H9 (cell line): ENCODE results near the gene KCNAB1. TPM values are rescaled to one million over a fixed set of nuclear protein-coding genes. Genes with fewer than 3 reads are reported as not detected.

Experiments
- DNase-seq: peaks from one replicate; pipeline ENCODE4 v3.0.0-alpha.2; 2017
- H2AFZ ChIP-seq: one replicate; pipeline ENCODE4 v1.6.1; 2013; ENCODE audit warnings: mild to moderate bottlenecking, low read length, control low read depth, moderate library complexity
- H2AK5ac ChIP-seq: 2 replicates; pipeline ENCODE4 v1.6.1; 2013; ENCODE audit warnings: low read length, control low read depth, mixed read lengths; ENCODE audit not compliant: insufficient read length
- H2BK120ac ChIP-seq: one replicate; pipeline ENCODE4 v1.6.1; 2013; ENCODE audit warnings: low read depth, mild to moderate bottlenecking, low read length, control low read depth, inconsistent platforms; ENCODE audit not compliant: poor library complexity, severe bottlenecking
- H2BK12ac ChIP-seq: 2 replicates; pipeline ENCODE4 v1.6.1; 2013; ENCODE audit warnings: low read length, control low read depth, mixed read lengths, low read depth; ENCODE audit not compliant: insufficient read length
- H2BK15ac ChIP-seq: 2 replicates; pipeline ENCODE4 v1.6.1; 2013; ENCODE audit warnings: low read depth, low read length, control low read depth
- H2BK20ac ChIP-seq: one replicate; pipeline ENCODE4 v1.6.1; 2013; ENCODE audit warnings: low read depth, mild to moderate bottlenecking, low read length, control low read depth, inconsistent platforms; ENCODE audit not compliant: poor library complexity, severe bottlenecking
- H2BK5ac ChIP-seq: 2 replicates; pipeline ENCODE4 v1.6.1; 2013; ENCODE audit warnings: low read length, control low read depth, mixed read lengths; ENCODE audit not compliant: insufficient read length
- H3K14ac ChIP-seq: 2 replicates; pipeline ENCODE4 v1.6.1; 2013; ENCODE audit warnings: low read length, control low read depth; ENCODE audit not compliant: insufficient read depth
- H3K18ac ChIP-seq: 2 replicates; pipeline ENCODE4 v1.6.1; 2013; ENCODE audit warnings: low read depth, mild to moderate bottlenecking, mixed read lengths, low read length, control low read depth; ENCODE audit not compliant: insufficient read length
- H3K23ac ChIP-seq: 2 replicates; pipeline ENCODE4 v1.6.1; 2013; ENCODE audit warnings: low read length, control low read depth, mixed read lengths, low read depth; ENCODE audit not compliant: insufficient read length
- H3K23me2 ChIP-seq: 2 replicates; pipeline ENCODE4 v1.6.1; 2013; ENCODE audit warnings: low read depth, mild to moderate bottlenecking, mixed read lengths, low read length, control low read depth; ENCODE audit not compliant: insufficient read length, poor library complexity, severe bottlenecking
- H3K27ac ChIP-seq: 2 replicates; pipeline ENCODE4 v1.5.1; 2013; ENCODE audit warnings: low read length, control low read depth, mixed read lengths, low read depth; ENCODE audit not compliant: insufficient read length
- H3K27me3 ChIP-seq: 2 replicates; pipeline ENCODE4 v1.6.1; 2013; ENCODE audit warnings: low read length, control low read depth, inconsistent platforms; ENCODE audit not compliant: insufficient read depth
- H3K4ac ChIP-seq: 2 replicates; pipeline ENCODE4 v1.6.1; 2013; ENCODE audit warnings: low read depth, mild to moderate bottlenecking, control low read depth, inconsistent platforms, low read length, moderate library complexity
- H3K4me1 ChIP-seq: 2 replicates; pipeline ENCODE4 v1.6.1; 2013; ENCODE audit warnings: low read length, control low read depth, inconsistent platforms; ENCODE audit not compliant: insufficient read depth
- H3K4me2 ChIP-seq: 2 replicates; pipeline ENCODE4 v1.6.1; 2013; ENCODE audit warnings: low read length, control low read depth, mixed read lengths; ENCODE audit not compliant: insufficient read length, insufficient read depth
- H3K56ac ChIP-seq: 2 replicates; pipeline ENCODE4 v1.6.1; 2013; ENCODE audit warnings: low read depth, mild to moderate bottlenecking, mixed read lengths, low read length, control low read depth; ENCODE audit not compliant: insufficient read length
- H3K79me1 ChIP-seq: 2 replicates; pipeline ENCODE4 v1.6.1; 2013; ENCODE audit warnings: low read depth, mild to moderate bottlenecking, moderate library complexity, low read length, control low read depth, inconsistent platforms; ENCODE audit not compliant: insufficient read depth, poor library complexity, severe bottlenecking
- H3K79me2 ChIP-seq: 2 replicates; pipeline ENCODE4 v1.6.1; 2013; ENCODE audit warnings: low read length, control low read depth, inconsistent platforms; ENCODE audit not compliant: insufficient read depth
- H3K9ac ChIP-seq: 2 replicates; pipeline ENCODE4 v1.6.1; 2013; ENCODE audit warnings: low read length, control low read depth, mixed read lengths; ENCODE audit not compliant: insufficient read length; ENCODE audit errors: extremely low read depth
- H3K9me3 ChIP-seq: one replicate; pipeline ENCODE4 v1.6.1; 2013; ENCODE audit warnings: low read depth, low read length, inconsistent platforms; ENCODE audit not compliant: control insufficient read depth
- H3T11ph ChIP-seq: one replicate; pipeline ENCODE4 v1.6.1; 2013; ENCODE audit warnings: mild to moderate bottlenecking, low read length, control low read depth, inconsistent platforms
- H4K20me1 ChIP-seq: one replicate; pipeline ENCODE4 v1.6.1; 2013; ENCODE audit not compliant: control insufficient read depth, insufficient read length, insufficient read depth
- H4K5ac ChIP-seq: 2 replicates; pipeline ENCODE4 v1.6.1; 2013; ENCODE audit warnings: low read depth, mild to moderate bottlenecking, mixed read lengths, low read length, control low read depth; ENCODE audit not compliant: insufficient read length
- H4K8ac ChIP-seq: replicated peaks from 2 replicates; pipeline ENCODE4 v1.6.1; 2013; ENCODE audit warnings: low read length, control low read depth, mixed read lengths, low read depth; ENCODE audit not compliant: insufficient read length
- H4K91ac ChIP-seq: 2 replicates; pipeline ENCODE4 v1.6.1; 2013; ENCODE audit warnings: low read depth, mild to moderate bottlenecking, moderate library complexity, mixed read lengths, low read length, control low read depth; ENCODE audit not compliant: insufficient read length
- H3K27ac Mint-ChIP-seq, 3 experiments: 2 replicates in 2 of 3; 3 replicates in 1 of 3; pipeline ENCODE4 v1.8.0; 2020 to 2021; ENCODE audit warnings: mixed read lengths in 3 of 3, mild to moderate bottlenecking in 1 of 3, moderate library complexity in 1 of 3
- H3K27me3 Mint-ChIP-seq: 2 replicates; pipeline ENCODE4 v1.8.0; 2021; ENCODE audit warnings: low read depth, mild to moderate bottlenecking, moderate library complexity, mixed read lengths
- H3K36me3 Mint-ChIP-seq, 3 experiments: 2 replicates in 2 of 3; 3 replicates in 1 of 3; pipeline ENCODE4 v1.8.0; 2020 to 2021; ENCODE audit warnings: low read depth in 3 of 3, mixed read lengths in 3 of 3; ENCODE audit not compliant: insufficient read depth in 1 of 3
- H3K4me1 Mint-ChIP-seq, 2 experiments: 2 replicates each; pipeline ENCODE4 v1.8.0; 2020; ENCODE audit warnings: mixed read lengths in 2 of 2
- H3K4me3 Mint-ChIP-seq, 2 experiments: 2 replicates in 1 of 2; 3 replicates in 1 of 2; pipeline ENCODE4 v1.8.0; 2020 to 2021; ENCODE audit warnings: mild to moderate bottlenecking in 2 of 2, mixed read lengths in 2 of 2, moderate library complexity in 1 of 2
- H3K9me3 Mint-ChIP-seq, 2 experiments: 2 replicates in 1 of 2; 3 replicates in 1 of 2; pipeline ENCODE4 v1.8.0; 2020; ENCODE audit warnings: mild to moderate bottlenecking in 2 of 2, mixed read lengths in 2 of 2, moderate library complexity in 1 of 2
- WGBS: extraction: QIAGEN DNeasy Blood & Tissue Kit; methylation state at CpG from one replicate; pipeline ENCODE4 v1.1.7; 2013; ENCODE audit warnings: missing lambda C conversion rate, low lambda C conversion rate, mixed read lengths; ENCODE audit not compliant: insufficient read length; ENCODE audit errors: extremely low coverage; 5-methylcytosine and 5-hydroxymethylcytosine counted together
- total RNA-seq: library from RNA; stranded (reverse); gene quantifications from 2 replicates; pipeline ENCODE4 v1.2.1, GENCODE V29; 2021
- TF ChIP-seq, protein P1 (sequence below): fragments of 200-600 bp; sonication (generic); conservative IDR thresholded peaks from 3 replicates; pipeline ENCODE4 v1.8.0; 2021; ENCODE audit warnings: antibody characterized with exemption, mild to moderate bottlenecking

Gene KCNAB1
- total RNA-seq, 1 experiment from 2014 or later: 3.7 TPM

DNA sequence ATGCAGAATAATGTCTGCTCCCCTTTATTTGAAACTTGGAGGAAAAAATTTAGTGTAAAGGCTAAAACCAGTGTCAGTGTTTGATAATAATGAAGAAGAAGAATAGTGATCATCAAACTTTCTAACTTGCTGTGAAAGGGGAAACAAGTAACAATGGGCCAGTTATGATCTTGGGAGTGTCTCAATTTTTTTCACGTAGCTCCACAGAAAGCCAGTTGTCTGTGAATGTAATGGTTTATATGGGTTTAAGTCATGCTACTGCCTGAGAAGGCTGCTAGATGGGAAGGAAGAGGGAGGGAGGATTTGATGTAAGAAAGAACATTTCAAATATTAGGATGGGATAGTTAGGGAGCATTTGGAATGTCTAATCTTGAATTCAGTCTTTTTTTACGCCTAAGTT is 455.7 kb downstream of the KCNAB1 start:
- H3K9ac ChIP-seq: no peak overlapping the region
- no CpG with 5 or more reads among the region's 2 CpGs for whole genome bisulfite sequencing

More for the DNA sequence above, 455.7 kb downstream of the KCNAB1 start:
- H4K5ac ChIP-seq: no peak overlapping the region
- no peaks in the 10 kb centered on the region for H3K79me1 ChIP-seq
- no peak overlapping the region for H2AFZ ChIP-seq
- H3K36me3 Mint-ChIP-seq: no peaks in the 10 kb centered on the region
- no peak overlapping the region for H3K56ac ChIP-seq
- no peak overlapping the region for H4K8ac ChIP-seq
- peaks cover 7 to 8% of the 10 kb centered on the region in 2 experiments for H3K4me1 Mint-ChIP-seq
- H3K18ac ChIP-seq: no peak overlapping the region
- H3K9me3 Mint-ChIP-seq: no peaks in the 10 kb centered on the region
- H3K9me3 ChIP-seq: no peaks in the 10 kb centered on the region
- no peak overlapping the region for H2BK15ac ChIP-seq
- H3K14ac ChIP-seq: no peak overlapping the region
- H3K27me3 ChIP-seq: no peaks in the 10 kb centered on the region
- no peak overlapping the region for H3K27ac Mint-ChIP-seq
- H3K79me2 ChIP-seq: no peaks in the 10 kb centered on the region
- no peak overlapping the region for H3K4me3 Mint-ChIP-seq
- H2BK5ac ChIP-seq: no peak overlapping the region
- H3K4ac ChIP-seq: no peak overlapping the region
- H2BK20ac ChIP-seq: no peak overlapping the region
- H3K4me2 ChIP-seq: no peak overlapping the region
- no peaks in the 10 kb centered on the region; the same call in 1 of the 2 replicates for H3K27me3 Mint-ChIP-seq
- no peak overlapping the region for H2BK12ac ChIP-seq
- no peak overlapping the region for H4K91ac ChIP-seq
- no peak overlapping the region for H3T11ph ChIP-seq
- no peak overlapping the region for H3K23ac ChIP-seq
- H3K23me2 ChIP-seq: no peaks in the 10 kb centered on the region
- H2BK120ac ChIP-seq: no peak overlapping the region
- TF ChIP-seq, protein P1, sequence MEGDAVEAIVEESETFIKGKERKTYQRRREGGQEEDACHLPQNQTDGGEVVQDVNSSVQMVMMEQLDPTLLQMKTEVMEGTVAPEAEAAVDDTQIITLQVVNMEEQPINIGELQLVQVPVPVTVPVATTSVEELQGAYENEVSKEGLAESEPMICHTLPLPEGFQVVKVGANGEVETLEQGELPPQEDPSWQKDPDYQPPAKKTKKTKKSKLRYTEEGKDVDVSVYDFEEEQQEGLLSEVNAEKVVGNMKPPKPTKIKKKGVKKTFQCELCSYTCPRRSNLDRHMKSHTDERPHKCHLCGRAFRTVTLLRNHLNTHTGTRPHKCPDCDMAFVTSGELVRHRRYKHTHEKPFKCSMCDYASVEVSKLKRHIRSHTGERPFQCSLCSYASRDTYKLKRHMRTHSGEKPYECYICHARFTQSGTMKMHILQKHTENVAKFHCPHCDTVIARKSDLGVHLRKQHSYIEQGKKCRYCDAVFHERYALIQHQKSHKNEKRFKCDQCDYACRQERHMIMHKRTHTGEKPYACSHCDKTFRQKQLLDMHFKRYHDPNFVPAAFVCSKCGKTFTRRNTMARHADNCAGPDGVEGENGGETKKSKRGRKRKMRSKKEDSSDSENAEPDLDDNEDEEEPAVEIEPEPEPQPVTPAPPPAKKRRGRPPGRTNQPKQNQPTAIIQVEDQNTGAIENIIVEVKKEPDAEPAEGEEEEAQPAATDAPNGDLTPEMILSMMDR: no peak
- no peaks in the 10 kb centered on the region; the same call in 1 of the 2 replicates for H3K4me1 ChIP-seq
- H4K20me1 ChIP-seq: no peaks in the 10 kb centered on the region
- no peak overlapping the region for H2AK5ac ChIP-seq
- DNase-seq: no peak
- H3K27ac ChIP-seq: no peak overlapping the region
